HG03520 (cell line): ENCODE data around the gene PRMT3.
"Not testable (repeated sequence)": the region's sequence is repeated elsewhere in the genome, so short reads cannot be mapped to it uniquely, and the experiment has no call there.

Experiments
- ATAC-seq: cut with Tn5 transposase; IDR thresholded peaks from one replicate; pipeline ENCODE4 v1.9.1; 2021; ENCODE audit warnings: mild to moderate bottlenecking, moderate library complexity; ENCODE audit not compliant: unreplicated experiment

Gene PRMT3

GRCh38 chr11:20453657-20454316 lies 66.3 kb downstream of the PRMT3 start:
- ATAC-seq: no peak

GRCh38 chr11:20457001-20457799 lies 69.7 kb downstream of the PRMT3 start:
- no peak for ATAC-seq

- ATAC-seq: no peak
These were observed 70.6 kb downstream of the PRMT3 start for GRCh38 chr11:20457934-20458680.

- no peak for ATAC-seq
These were observed 71.6 kb downstream of the PRMT3 start for GRCh38 chr11:20458905-20459632.

GRCh38 chr11:20459865-20460264 lies 72.3 kb downstream of the PRMT3 start:
- no peak for ATAC-seq

GRCh38 chr11:20464518-20464917 lies 77.0 kb downstream of the PRMT3 start:
- no peak for ATAC-seq

GRCh38 chr11:20467487-20468185 lies 80.1 kb downstream of the PRMT3 start:
- no peak for ATAC-seq

GRCh38 chr11:20470348-20470747 lies 82.8 kb downstream of the PRMT3 start:
- ATAC-seq: no peak

GRCh38 chr11:20471929-20472328 lies 84.4 kb downstream of the PRMT3 start:
- not testable (repeated sequence) for ATAC-seq

GRCh38 chr11:20474176-20474881 lies 86.8 kb downstream of the PRMT3 start:
- ATAC-seq: no peak

- no peak for ATAC-seq
These were observed 87.5 kb downstream of the PRMT3 start for GRCh38 chr11:20474882-20475517.

- no peak for ATAC-seq
These were observed 90.0 kb downstream of the PRMT3 start for GRCh38 chr11:20477418-20478090.

GRCh38 chr11:20479513-20479912 lies 92.0 kb downstream of the PRMT3 start:
- no peak for ATAC-seq

- no peak for ATAC-seq
These were observed 96.4 kb downstream of the PRMT3 start for GRCh38 chr11:20483931-20484330.

GRCh38 chr11:20484416-20484815 lies 96.9 kb downstream of the PRMT3 start:
- not testable (repeated sequence) for ATAC-seq

- ATAC-seq: no peak
These were observed 100.8 kb downstream of the PRMT3 start for GRCh38 chr11:20488352-20488751.

- ATAC-seq: peak; percentile 83
These were observed 102.4 kb downstream of the PRMT3 start for GRCh38 chr11:20489948-20490347.

GRCh38 chr11:20493340-20493739 lies 105.8 kb downstream of the PRMT3 start:
- no peak for ATAC-seq
